Natural killer cell treated with Interleukin-12 subunit alpha and Interleukin-12 subunit beta and Interleukin-15 and Interleukin-18, amount 100 ng/mL, for 72 hours (primary cell): ENCODE results near the gene DKK1. TPM values are rescaled to one million over a fixed set of nuclear protein-coding genes. Genes with fewer than 3 reads are reported as not detected.
A peak's percentile ranks its signal among the peaks of the same experiment; 100 is the strongest.

ENCODE experiments used
- ATAC-seq, 2 donors: fragments of 150-1000 bp; cut with Tn5 transposase in 1 of 2; sonication (Bioruptor Pico), chemical (Tn5 transposase) in 1 of 2; 2 replicates each; pipeline ENCODE4 v1.10.0; 2021
- DNase-seq: peaks from one replicate; pipeline ENCODE4 v3.0.0; 2022; ENCODE audit warnings: low spot score
- H3K27ac Mint-ChIP-seq, 2 donors: 1 replicate in 1 of 2; 2 replicates in 1 of 2; pipeline ENCODE4 v1.8.0; 2022; ENCODE audit warnings: mixed read lengths in 2 of 2, mild to moderate bottlenecking in 1 of 2, moderate library complexity in 1 of 2
- H3K27me3 Mint-ChIP-seq, 2 donors: 1 replicate in 1 of 2; 2 replicates in 1 of 2; pipeline ENCODE4 v1.8.0; 2022; ENCODE audit warnings: mixed read lengths in 2 of 2
- H3K36me3 Mint-ChIP-seq: one replicate; pipeline ENCODE4 v1.8.0; 2022; ENCODE audit warnings: mixed read lengths
- H3K4me1 Mint-ChIP-seq, 2 donors: 1 replicate in 1 of 2; 2 replicates in 1 of 2; pipeline ENCODE4 v1.8.0; 2022; ENCODE audit warnings: low read depth in 2 of 2, mixed read lengths in 2 of 2, mild to moderate bottlenecking in 1 of 2
- H3K4me3 Mint-ChIP-seq: one replicate; pipeline ENCODE4 v1.8.0; 2022; ENCODE audit warnings: mixed read lengths
- H3K9me3 Mint-ChIP-seq: 2 replicates; pipeline ENCODE4 v1.8.0; 2022; ENCODE audit warnings: mixed read lengths
- total RNA-seq, 2 donors: library from RNA; stranded (reverse); gene quantifications; one replicate each; pipeline ENCODE4 v1.2.3, GENCODE V29; 2022

DKK1 gene
- total RNA-seq, 2 donors from 2014 or later: not detected

DNA sequence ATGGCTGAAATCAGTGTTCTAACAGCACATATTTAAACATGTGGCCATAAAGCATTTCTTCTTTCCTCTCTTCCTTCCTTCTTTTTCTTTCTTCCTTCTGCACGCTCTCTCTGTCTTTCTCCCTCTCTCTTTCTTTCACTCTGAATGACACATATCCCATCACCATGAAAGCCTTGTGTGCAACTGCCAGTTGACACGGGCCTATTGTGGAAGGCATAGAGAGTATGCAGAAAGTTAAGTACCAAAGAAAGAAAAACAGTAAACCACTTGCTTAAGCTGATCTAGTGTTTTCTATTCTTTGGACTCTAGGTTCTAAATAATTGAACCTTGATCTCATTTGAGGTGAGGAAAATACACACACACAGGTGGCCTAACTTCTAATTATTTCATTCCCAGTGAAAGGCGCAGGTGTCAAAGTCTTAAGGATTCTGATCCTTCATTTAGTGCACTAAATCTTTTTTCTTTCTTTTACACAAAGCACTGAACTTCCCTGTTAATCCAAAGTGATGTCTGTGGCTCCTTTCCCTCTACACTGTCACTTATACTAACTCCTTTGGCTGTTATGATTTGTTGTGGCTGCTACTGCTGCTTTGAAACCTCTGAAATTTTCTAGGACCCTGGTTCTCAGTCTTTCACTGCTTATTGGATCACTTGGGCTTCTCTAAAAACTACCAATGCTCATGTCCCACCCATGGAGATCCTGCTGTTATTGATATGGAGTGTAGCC, 17.7 kb downstream of the DKK1 start:
- DNase-seq: no peak
- H3K36me3 Mint-ChIP-seq: no peaks in the 10 kb centered on the region
- no peaks in the 10 kb centered on the region for H3K9me3 Mint-ChIP-seq
- H3K27ac Mint-ChIP-seq: no peak overlapping the region
- no peak overlapping the region for H3K4me3 Mint-ChIP-seq
- peaks cover 0 to 2% of the 10 kb centered on the region in 2 donors for H3K27me3 Mint-ChIP-seq
- no peak for ATAC-seq
- H3K4me1 Mint-ChIP-seq: no peaks in the 10 kb centered on the region

DNA sequence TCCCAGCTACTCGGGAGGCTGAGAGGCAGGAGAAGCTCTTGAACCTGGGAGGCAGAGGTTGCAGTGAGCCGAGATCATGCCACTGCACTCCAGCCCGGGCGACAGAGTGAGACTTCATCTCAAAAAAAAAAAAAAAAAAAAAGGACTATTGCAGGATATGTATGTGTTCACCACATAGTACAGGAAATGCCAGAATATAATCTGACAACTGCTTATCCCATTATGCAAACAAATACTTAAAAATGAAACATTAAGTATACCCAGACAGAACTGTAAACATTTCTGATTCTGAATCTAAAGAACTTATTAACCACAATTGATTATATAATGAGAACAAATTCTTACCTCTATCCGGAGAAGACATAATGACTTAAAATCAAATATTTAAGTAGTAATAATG, 18.7 kb downstream of the DKK1 start:
- no peak for ATAC-seq
- Mint-ChIP-seq H3K9me3 (peaks cover 6% of the 10 kb centered on the region), H3K4me3 (no peak overlapping the region), H3K4me1 (no peaks in the 10 kb centered on the region), H3K36me3 (no peaks in the 10 kb centered on the region), H3K27ac (no peak overlapping the region), H3K27me3 (peaks cover 0 to 4% of the 10 kb centered on the region in 2 donors)
- DNase-seq: no peak

DNA sequence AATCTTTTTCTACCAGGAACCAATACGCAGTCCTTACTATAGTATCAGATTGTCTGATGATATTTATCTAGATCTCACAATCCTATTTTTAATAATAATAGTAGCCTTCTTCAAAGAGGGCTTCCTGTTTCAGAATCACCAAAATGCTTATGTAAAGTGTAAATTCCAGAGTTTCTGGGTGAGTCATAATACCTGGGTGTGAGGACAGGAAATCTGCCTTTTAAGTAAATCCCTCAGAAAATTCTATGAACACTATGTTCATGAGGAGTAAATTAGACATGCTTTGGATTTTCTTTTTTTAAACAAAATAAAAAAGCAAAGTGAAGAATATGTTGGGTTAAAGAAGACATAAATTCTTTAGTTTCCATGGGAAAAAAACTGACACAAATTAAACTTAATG, 20.5 kb downstream of the DKK1 start:
- Mint-ChIP-seq H3K27me3 (peaks cover 0 to 5% of the 10 kb centered on the region in 2 donors), H3K36me3 (no peaks in the 10 kb centered on the region), H3K4me3 (no peak overlapping the region), H3K9me3 (peaks cover 6% of the 10 kb centered on the region), H3K4me1 (no peaks in the 10 kb centered on the region), H3K27ac (no peak overlapping the region)
- ATAC-seq (no peak), DNase-seq (no peak)

DNA sequence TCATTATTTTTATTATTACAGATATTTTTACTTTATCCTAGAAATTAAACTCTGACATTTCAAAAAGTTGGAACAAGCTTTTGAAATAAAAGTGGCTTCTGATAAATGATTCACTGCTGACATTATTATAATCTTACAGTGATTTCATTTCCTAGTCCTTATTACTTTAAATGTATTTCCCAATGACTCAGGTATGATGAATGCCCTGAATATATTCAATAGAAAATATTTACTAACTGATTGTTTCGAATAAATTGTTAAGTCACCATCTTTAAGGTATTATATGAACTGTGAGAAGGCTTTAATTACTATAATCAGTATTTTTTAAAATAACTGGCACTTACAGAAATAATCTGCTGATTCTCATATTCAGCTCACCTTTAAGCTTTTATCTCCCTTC, 21.6 kb downstream of the DKK1 start:
- H3K4me1 Mint-ChIP-seq: no peaks in the 10 kb centered on the region
- H3K27me3 Mint-ChIP-seq: peaks cover 0 to 5% of the 10 kb centered on the region in 2 donors
- H3K9me3 Mint-ChIP-seq: peaks cover 6% of the 10 kb centered on the region
- H3K36me3 Mint-ChIP-seq: no peaks in the 10 kb centered on the region
- no peak overlapping the region for H3K27ac Mint-ChIP-seq
- ATAC-seq (no peak), DNase-seq (no peak)
- H3K4me3 Mint-ChIP-seq: no peak overlapping the region

DNA sequence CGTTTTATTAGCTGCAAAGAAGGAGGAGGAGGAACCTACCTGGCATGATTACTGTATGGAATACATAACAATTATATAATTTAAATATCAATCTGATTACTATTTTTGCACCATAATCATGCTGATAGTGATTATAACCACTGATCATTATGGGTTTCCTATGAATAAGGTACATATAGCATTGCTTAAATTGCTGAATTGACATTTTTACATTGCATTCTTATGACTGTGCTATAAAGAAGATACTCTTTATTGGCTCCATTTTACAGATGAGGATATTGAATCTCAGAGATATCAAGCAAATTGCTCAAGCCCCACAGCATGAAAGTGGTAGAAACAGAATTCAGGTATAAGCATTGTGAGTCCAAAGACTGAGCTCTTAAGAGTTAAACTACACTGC, 23.1 kb downstream of the DKK1 start:
- no peaks in the 10 kb centered on the region for H3K4me1 Mint-ChIP-seq
- no peak for ATAC-seq
- peaks cover 6% of the 10 kb centered on the region for H3K9me3 Mint-ChIP-seq
- H3K27ac Mint-ChIP-seq: no peak overlapping the region
- no peak overlapping the region for H3K4me3 Mint-ChIP-seq
- H3K36me3 Mint-ChIP-seq: no peaks in the 10 kb centered on the region
- peaks cover 0 to 5% of the 10 kb centered on the region in 2 donors for H3K27me3 Mint-ChIP-seq
- no peak for DNase-seq

DNA sequence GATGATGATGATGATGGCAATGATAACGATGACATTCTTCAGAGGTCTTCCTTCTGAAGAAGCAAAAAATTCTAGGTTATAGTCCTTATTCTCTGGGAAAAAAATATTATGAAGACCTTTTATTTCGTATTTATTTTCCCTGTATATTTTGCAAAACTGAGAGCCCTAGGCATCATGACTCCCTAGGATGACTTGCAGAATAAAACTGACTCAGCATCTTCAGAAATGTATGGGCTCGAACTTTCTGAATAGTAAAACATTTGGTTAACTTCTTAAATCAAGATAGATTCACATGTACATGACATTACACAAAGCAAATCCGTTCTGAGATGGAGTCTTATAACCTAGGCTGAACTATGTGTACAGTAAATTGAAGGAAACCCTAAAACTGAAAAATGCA, 29.4 kb downstream of the DKK1 start:
- no peak for DNase-seq
- Mint-ChIP-seq H3K27ac (no peak overlapping the region), H3K36me3 (no peaks in the 10 kb centered on the region), H3K4me3 (no peak overlapping the region), H3K4me1 (no peaks in the 10 kb centered on the region), H3K9me3 (no peaks in the 10 kb centered on the region), H3K27me3 (no peaks in the 10 kb centered on the region)
- ATAC-seq: no peak

DNA sequence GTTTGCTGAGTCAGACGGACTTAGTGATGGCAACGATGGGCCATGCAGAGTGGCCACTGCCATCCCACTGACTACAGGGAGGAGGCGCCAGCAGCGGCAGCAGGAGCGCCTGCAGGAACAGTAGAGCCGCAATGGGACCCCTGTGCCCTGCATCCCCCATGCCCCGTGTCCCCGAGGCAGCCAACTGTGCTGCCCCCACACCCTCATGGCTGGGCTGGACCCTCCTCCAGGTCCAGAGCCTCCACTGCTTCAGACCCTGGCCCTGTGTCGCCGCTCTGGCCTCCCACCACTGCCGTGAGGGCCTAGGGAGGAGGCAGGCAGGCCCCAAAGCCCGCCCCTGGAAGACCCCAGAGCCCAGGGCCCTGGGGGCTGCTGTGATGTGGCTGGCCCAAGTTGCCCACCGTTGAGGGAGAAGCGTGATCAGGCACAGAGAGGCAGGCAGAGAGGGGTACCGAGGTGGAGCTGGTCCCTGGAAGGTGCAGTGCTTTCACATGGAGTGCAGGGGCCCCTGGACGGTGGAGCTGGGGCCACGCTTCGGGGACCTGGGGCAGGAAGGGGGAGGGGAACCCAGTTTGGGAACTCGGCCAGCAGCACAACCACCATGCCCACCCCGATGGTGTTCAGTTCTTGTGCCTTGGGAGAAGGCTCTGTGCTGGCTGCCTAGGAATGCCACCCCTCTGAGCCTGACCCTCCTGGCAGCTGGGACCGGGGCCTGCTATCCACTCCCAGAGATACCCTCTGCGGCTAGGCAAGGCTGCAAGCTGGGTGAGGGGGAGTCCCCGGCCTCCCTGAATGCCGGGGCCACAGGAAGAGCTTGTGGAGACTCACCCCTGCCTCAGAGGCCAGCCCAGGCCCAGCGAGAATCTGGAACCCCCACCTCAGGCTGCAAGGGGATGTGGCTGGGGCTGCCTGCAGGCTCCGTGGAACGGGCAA, 32.6 kb downstream of the DKK1 start:
- H3K27me3 Mint-ChIP-seq: no peaks in the 10 kb centered on the region
- DNase-seq (no peak), ATAC-seq (peak in 1 of 2 donors; percentile 27)
- no peaks in the 10 kb centered on the region for H3K9me3 Mint-ChIP-seq
- no peak overlapping the region for H3K4me3 Mint-ChIP-seq
- no peaks in the 10 kb centered on the region for H3K36me3 Mint-ChIP-seq
- H3K4me1 Mint-ChIP-seq: no peaks in the 10 kb centered on the region
- H3K27ac Mint-ChIP-seq: no peak overlapping the region

DNA sequence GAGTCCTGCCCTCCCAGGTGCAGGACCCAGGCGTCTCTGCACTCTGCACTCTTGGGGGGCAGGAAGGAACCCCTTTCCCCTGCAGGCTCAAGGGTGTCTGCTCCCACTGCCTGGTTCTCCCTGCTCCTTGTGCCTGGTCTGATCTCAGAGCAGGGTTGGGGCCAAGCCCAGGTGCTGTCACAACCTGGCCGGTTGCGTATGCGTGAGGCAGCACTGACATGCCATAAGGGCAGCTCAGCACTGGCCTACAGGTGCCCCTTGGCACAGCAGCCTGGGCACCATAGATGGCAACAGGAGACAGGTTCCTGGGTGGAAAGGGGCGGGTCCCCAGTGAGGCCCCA, 33.2 kb downstream of the DKK1 start:
- H3K27ac Mint-ChIP-seq: no peak overlapping the region
- no peak for DNase-seq
- ATAC-seq: peak in 1 of 2 donors; percentile 44
- H3K4me1 Mint-ChIP-seq: no peaks in the 10 kb centered on the region
- H3K27me3 Mint-ChIP-seq: no peaks in the 10 kb centered on the region
- no peak overlapping the region for H3K4me3 Mint-ChIP-seq
- H3K36me3 Mint-ChIP-seq: no peaks in the 10 kb centered on the region
- no peaks in the 10 kb centered on the region for H3K9me3 Mint-ChIP-seq

DNA sequence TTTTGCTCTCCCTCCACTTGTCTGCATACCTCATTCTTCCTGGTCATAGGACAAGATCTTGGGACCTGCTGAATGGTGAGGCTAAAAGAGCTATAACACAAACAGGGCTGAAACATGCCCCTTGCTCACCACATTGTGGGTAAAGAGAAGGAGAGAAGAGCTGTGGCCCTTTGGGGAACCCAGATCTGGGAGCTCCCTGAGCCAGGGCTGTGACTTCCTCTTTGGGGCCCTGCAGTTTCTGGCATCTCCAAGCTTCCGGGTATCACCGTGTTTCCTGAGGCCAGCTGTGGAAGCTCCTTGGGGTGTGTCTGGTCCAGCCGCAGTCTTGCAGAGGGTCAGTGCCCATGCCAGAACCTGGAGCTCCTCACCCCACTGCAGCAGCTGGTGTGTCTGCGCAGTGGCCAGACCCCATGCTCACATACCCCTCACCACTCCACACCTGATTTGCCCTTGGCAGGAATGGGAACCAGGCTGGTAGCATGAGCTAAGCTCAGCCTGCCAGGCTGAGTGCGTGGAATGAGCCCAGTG, 34.0 kb downstream of the DKK1 start:
- ATAC-seq: no peak
- no peaks in the 10 kb centered on the region for H3K36me3 Mint-ChIP-seq
- no peak overlapping the region for H3K27ac Mint-ChIP-seq
- H3K4me1 Mint-ChIP-seq: no peaks in the 10 kb centered on the region
- peaks cover 4% of the 10 kb centered on the region for H3K9me3 Mint-ChIP-seq
- H3K4me3 Mint-ChIP-seq: no peak overlapping the region
- no peaks in the 10 kb centered on the region for H3K27me3 Mint-ChIP-seq
- DNase-seq: no peak

DNA sequence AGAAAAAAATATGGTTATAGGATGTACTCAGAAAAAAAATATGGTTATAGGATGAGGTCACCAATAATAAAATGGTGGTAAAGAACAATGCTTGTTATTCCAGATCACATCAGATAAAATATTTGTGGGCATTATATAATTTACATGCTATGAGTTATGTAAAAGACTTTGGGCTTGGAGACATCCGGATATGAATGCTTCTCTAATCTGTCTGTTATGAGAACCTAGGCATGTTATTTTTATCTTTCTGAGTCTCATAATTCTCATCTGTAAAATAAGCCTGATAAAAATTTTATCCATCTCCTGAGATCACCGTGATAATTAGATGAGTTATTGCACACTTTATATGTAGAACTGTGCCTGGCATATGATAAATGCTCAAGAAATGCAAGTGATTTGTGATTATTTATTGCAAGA, 37.8 kb downstream of the DKK1 start:
- ATAC-seq (no peak), DNase-seq (no peak)
- Mint-ChIP-seq H3K4me3 (no peak overlapping the region), H3K36me3 (no peaks in the 10 kb centered on the region), H3K27me3 (no peaks in the 10 kb centered on the region), H3K4me1 (no peaks in the 10 kb centered on the region), H3K27ac (no peak overlapping the region), H3K9me3 (peaks cover 6% of the 10 kb centered on the region)

DNA sequence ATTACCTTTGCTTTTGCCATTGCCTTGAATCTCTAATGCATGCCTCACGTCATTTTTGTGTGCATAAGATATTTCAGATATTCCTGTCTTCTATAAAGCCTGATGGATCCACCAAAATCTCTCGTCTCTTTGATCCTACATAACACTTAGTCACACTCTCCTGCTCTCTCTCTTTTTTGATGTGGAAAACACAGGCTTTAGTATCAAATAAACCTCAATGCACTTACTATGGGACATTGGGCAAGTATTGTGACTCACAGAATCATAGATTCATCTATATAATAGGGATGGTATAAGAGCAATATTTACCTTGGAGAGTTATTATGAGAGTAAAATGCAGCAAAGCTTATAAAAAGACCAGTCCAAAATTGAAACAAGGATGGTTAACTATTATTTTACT, 39.1 kb downstream of the DKK1 start:
- Mint-ChIP-seq H3K4me3 (no peak overlapping the region), H3K27ac (no peak overlapping the region), H3K4me1 (no peaks in the 10 kb centered on the region), H3K27me3 (no peaks in the 10 kb centered on the region), H3K9me3 (peaks cover 6% of the 10 kb centered on the region), H3K36me3 (no peaks in the 10 kb centered on the region)
- DNase-seq: no peak
- ATAC-seq: no peak

DNA sequence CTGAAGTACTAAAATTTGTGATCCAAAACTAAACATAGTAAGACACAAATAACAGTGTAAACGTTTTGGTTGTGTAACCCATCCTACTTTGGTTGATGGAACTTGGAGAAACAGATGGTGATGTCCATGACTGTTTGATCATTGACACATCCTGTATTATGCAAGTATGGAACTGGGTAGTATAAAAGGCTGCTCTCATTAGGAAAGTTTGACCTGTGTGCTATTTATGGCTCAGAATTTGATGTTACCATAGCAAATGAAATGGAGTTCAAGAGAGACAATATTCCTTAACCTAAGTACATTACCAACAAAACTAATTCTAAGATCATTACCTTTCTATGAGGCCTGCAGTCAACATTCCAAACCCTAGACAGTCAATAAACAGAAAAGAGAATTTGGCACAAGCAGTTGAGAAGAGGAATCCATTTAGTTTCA, 39.9 kb downstream of the DKK1 start:
- no peaks in the 10 kb centered on the region for H3K27me3 Mint-ChIP-seq
- H3K4me3 Mint-ChIP-seq: no peak overlapping the region
- H3K27ac Mint-ChIP-seq: no peak overlapping the region
- H3K4me1 Mint-ChIP-seq: no peaks in the 10 kb centered on the region
- no peaks in the 10 kb centered on the region for H3K36me3 Mint-ChIP-seq
- H3K9me3 Mint-ChIP-seq: peaks cover 6% of the 10 kb centered on the region
- no peak for ATAC-seq
- no peak for DNase-seq

DNA sequence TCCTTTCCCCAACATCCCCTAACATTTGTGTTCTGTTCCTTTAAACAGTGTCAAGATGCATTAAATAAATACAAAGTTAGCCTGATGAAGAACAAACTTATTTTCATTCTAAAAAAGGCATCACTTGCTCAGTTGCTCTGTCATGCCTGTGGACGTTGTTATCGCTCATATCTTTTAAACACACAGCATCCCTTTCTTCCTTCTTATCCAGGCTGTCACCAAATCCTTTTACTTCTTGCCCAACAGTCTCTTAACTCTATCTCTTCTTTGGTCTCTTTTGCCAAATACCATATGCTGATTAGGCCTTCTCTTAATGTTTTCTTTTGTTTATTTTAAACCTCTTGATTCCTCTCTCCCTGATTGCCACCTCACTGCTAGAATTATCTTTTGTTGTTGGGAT, 43.9 kb downstream of the DKK1 start:
- Mint-ChIP-seq H3K36me3 (no peaks in the 10 kb centered on the region), H3K27ac (no peak overlapping the region), H3K4me3 (no peak overlapping the region), H3K27me3 (no peaks in the 10 kb centered on the region), H3K9me3 (peaks cover 4% of the 10 kb centered on the region), H3K4me1 (peaks cover 6 to 7% of the 10 kb centered on the region in 2 donors)
- DNase-seq: no peak
- ATAC-seq: no peak

DNA sequence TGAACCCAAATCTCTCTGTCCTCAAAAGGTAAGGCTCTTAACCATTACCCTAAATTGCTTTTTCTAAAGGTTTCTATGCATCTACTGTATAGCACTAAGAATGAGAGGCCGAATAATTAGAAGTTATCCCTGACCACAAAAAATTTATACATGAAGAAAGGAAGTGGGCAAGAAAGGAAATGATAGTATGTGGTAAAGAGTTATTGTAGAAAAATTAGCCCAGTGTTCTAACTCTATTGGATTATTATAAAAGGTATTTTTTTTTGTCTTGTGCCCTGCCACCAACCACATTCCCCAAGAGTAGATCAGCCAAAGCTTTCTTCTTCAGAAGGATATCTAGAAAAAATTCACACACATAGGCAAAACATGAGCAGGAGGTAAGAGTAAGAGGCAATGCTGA, 45.4 kb downstream of the DKK1 start:
- H3K9me3 Mint-ChIP-seq: no peaks in the 10 kb centered on the region
- H3K4me1 Mint-ChIP-seq: peaks cover 6 to 7% of the 10 kb centered on the region in 2 donors
- no peak overlapping the region for H3K27ac Mint-ChIP-seq
- H3K27me3 Mint-ChIP-seq: no peaks in the 10 kb centered on the region
- no peak for ATAC-seq
- DNase-seq: no peak
- no peak overlapping the region for H3K4me3 Mint-ChIP-seq
- H3K36me3 Mint-ChIP-seq: no peaks in the 10 kb centered on the region
